Natural killer cell (primary cell): ENCODE measurements around the gene NECTIN1. TPM values are rescaled to one million over a fixed set of nuclear protein-coding genes. Genes with fewer than 3 reads are reported as not detected.

Experiments used
- ATAC-seq, 3 donors: fragments of 150-1000 bp in 2 of 3; fragments of 200-7000 bp in 1 of 3; cut with Tn5 transposase; 1 replicate in 1 of 3; 2 replicates in 2 of 3; pipeline ENCODE4 v1.10.0; 2021; ENCODE audit warnings: mild to moderate bottlenecking in 2 of 3, moderate library complexity in 2 of 3
- DNase-seq, 2 donors: peaks; one replicate each; pipeline versions ENCODE4 v3.0.0 to v3.0.0-alpha.2; 2013 to 2021; ENCODE audit warnings: mixed read lengths in 1 of 2
- H3K27ac ChIP-seq: one replicate; pipeline ENCODE4 v1.5.1; 2013; ENCODE audit warnings: mild to moderate bottlenecking, low read length
- H3K27me3 ChIP-seq: one replicate; pipeline ENCODE4 v1.6.1; 2013; ENCODE audit warnings: low read length; ENCODE audit not compliant: control insufficient read depth, insufficient read depth
- H3K36me3 ChIP-seq: one replicate; pipeline ENCODE4 v1.6.1; 2013; ENCODE audit warnings: low read length; ENCODE audit not compliant: control insufficient read depth, insufficient read depth
- H3K4me1 ChIP-seq: one replicate; pipeline ENCODE4 v1.6.1; 2013; ENCODE audit warnings: low read length; ENCODE audit not compliant: control insufficient read depth, insufficient read depth
- H3K4me3 ChIP-seq: one replicate; pipeline ENCODE4 v1.5.1; 2013; ENCODE audit warnings: low read length
- H3K9me3 ChIP-seq: one replicate; pipeline ENCODE4 v1.6.1; 2013; ENCODE audit warnings: low read length; ENCODE audit not compliant: control insufficient read depth, insufficient read depth
- H3K27ac Mint-ChIP-seq, 2 donors: one replicate each; pipeline ENCODE4 v1.8.0; 2022; ENCODE audit warnings: mild to moderate bottlenecking in 2 of 2, mixed read lengths in 2 of 2, moderate library complexity in 1 of 2
- H3K27me3 Mint-ChIP-seq, 2 donors: one replicate each; pipeline ENCODE4 v1.8.0; 2022; ENCODE audit warnings: low read depth in 2 of 2, mixed read lengths in 2 of 2
- H3K36me3 Mint-ChIP-seq: one replicate; pipeline ENCODE4 v1.8.0; 2022; ENCODE audit warnings: mixed read lengths
- H3K4me1 Mint-ChIP-seq, 2 donors: one replicate each; pipeline ENCODE4 v1.8.0; 2022; ENCODE audit warnings: mixed read lengths in 2 of 2
- H3K4me3 Mint-ChIP-seq: one replicate; pipeline ENCODE4 v1.8.0; 2022; ENCODE audit warnings: mild to moderate bottlenecking, moderate library complexity, mixed read lengths
- H3K9me3 Mint-ChIP-seq, 2 donors: one replicate each; pipeline ENCODE4 v1.8.0; 2022; ENCODE audit warnings: mixed read lengths in 2 of 2
- WGBS: methylation state at CpG from one replicate; pipeline ENCODE4 v1.1.7; 2013; ENCODE audit warnings: missing lambda C conversion rate; ENCODE audit not compliant: insufficient coverage; 5-methylcytosine and 5-hydroxymethylcytosine counted together
- intact Hi-C: fragments of 100-400 bp; cut with micrococcal nuclease; formaldehyde crosslinking; loops from one replicate; pipeline ENCODE4 v1.14.2; 2022
- total RNA-seq, 4 donors: library from RNA; stranded (reverse); fragments of 120-200 nt in 1 of 4; gene quantifications; one replicate each; pipeline versions ENCODE4 v1.2.3 to v1.2.4, GENCODE V29; 2013 to 2022
- TF ChIP-seq, protein P1 (sequence below): fragments of 200-600 bp; IDR thresholded peaks from one replicate; pipeline ENCODE4 v1.8.0; 2022; ENCODE audit warnings: antibody characterized with exemption

The NECTIN1 gene
- total RNA-seq, 3 donors from 2014 or later (not counting 1 experiment from before 2014, with no cell fraction given) = 5.8 to 18.8 (median 7.8) TPM

DNA sequence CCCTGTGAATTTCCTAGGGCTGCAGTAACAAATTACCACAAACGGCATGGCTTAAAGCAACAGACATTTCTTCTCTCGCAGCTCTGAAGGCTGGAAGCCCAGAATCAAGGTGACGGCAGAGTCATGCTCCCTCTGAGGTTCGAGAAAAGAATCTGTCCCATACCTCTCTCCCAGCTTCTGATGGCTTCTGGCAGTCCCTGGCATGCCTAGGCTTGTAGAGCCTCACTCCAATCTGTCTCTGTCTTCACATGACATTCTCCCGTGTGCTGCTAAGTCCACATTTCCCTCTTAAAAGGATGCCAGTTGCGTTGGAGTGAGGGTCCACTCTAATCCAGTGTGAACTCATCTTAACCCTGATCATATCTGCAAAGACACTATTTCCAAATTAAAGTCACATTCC, 116.2 kb downstream of the NECTIN1 start:
- Histone ChIP-seq H3K36me3 (no peaks in the 10 kb centered on the region), H3K27ac (no peak overlapping the region), H3K4me1 (no peaks in the 10 kb centered on the region), H3K9me3 (no peaks in the 10 kb centered on the region), H3K4me3 (no peak overlapping the region), H3K27me3 (no peaks in the 10 kb centered on the region)
- H3K9me3 Mint-ChIP-seq = no peaks in the 10 kb centered on the region
- H3K36me3 Mint-ChIP-seq = no peaks in the 10 kb centered on the region
- peaks cover 0 to 2% of the 10 kb centered on the region in 2 donors for H3K4me1 Mint-ChIP-seq
- TF ChIP-seq, protein P1, sequence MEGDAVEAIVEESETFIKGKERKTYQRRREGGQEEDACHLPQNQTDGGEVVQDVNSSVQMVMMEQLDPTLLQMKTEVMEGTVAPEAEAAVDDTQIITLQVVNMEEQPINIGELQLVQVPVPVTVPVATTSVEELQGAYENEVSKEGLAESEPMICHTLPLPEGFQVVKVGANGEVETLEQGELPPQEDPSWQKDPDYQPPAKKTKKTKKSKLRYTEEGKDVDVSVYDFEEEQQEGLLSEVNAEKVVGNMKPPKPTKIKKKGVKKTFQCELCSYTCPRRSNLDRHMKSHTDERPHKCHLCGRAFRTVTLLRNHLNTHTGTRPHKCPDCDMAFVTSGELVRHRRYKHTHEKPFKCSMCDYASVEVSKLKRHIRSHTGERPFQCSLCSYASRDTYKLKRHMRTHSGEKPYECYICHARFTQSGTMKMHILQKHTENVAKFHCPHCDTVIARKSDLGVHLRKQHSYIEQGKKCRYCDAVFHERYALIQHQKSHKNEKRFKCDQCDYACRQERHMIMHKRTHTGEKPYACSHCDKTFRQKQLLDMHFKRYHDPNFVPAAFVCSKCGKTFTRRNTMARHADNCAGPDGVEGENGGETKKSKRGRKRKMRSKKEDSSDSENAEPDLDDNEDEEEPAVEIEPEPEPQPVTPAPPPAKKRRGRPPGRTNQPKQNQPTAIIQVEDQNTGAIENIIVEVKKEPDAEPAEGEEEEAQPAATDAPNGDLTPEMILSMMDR = no peak
- H3K27ac Mint-ChIP-seq = no peak overlapping the region
- 87% methylated on average over 6 of the region's 6 CpGs for WGBS
- H3K4me3 Mint-ChIP-seq = no peak overlapping the region
- peaks cover 18% of the 10 kb centered on the region in 2 donors for H3K27me3 Mint-ChIP-seq
- ATAC-seq (no peak), DNase-seq (no peak)
- intact Hi-C loops = no loop called here

DNA sequence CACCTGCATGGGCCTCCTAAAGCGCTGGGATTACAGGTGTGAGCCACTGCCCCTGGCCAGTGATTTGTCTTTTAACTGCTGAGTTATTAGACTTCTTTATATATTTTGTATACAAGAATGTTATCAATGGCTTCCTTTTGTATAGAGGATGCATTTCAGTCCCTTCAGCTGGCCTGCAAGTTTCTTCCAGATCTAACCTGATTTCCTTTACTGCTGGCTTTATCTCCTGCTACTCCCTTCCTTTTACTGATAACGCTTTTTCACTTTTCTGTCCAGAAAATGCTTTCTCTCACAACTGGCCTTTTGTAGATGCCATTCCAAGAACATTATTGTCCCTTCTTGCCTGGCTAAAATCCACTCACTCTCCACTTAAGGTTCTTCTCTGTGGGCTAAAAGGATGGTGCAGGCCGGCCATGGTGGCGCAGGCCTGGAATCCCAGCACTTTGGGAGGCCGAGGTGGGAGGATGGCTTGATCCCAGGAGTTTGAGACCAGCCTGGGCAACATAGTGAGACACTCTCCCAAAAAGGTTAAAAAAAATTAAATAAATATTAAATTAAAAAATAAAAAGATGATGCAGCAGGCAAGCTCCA, 118.1 kb downstream of the NECTIN1 start:
- intact Hi-C loops = no loop called here
- H3K27ac Mint-ChIP-seq = no peak overlapping the region
- DNase-seq = no peak

DNA sequence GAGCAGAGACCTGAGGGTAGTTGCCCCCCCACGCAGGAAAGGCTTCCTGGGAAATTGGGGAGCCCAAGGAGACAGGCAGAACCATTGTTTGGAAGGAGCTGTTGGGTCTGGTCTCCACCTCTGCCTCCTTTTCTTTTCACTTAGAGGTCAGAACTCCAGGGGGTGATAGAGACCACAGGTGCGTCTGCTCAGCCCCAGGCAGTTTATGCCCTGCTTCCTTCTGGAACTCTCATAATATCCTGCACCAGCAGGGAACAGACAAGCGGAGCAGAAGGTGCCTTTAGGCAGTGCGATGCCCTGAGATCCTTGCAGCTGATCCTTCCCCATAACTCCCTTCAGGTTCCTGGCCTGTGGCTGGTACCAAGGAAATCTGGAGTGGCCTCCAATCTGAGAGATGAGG, 120.2 kb downstream of the NECTIN1 start:
- Histone ChIP-seq H3K36me3 (no peaks in the 10 kb centered on the region), H3K9me3 (no peaks in the 10 kb centered on the region), H3K4me3 (no peak overlapping the region), H3K27me3 (no peaks in the 10 kb centered on the region), H3K27ac (no peak overlapping the region), H3K4me1 (no peaks in the 10 kb centered on the region)
- TF ChIP-seq, protein P1 = no peak
- DNase-seq = no peak
- intact Hi-C loops = no loop called here
- H3K4me1 Mint-ChIP-seq = no peaks in the 10 kb centered on the region
- no peak overlapping the region for H3K4me3 Mint-ChIP-seq
- no peak for ATAC-seq
- H3K27ac Mint-ChIP-seq = no peak overlapping the region
- no peaks in the 10 kb centered on the region for H3K9me3 Mint-ChIP-seq
- no peaks in the 10 kb centered on the region for H3K36me3 Mint-ChIP-seq
- 77% methylated on average over 4 of the region's 4 CpGs for WGBS
- H3K27me3 Mint-ChIP-seq = peaks cover 13 to 28% of the 10 kb centered on the region in 2 donors

More for the DNA sequence above, 118.1 kb downstream of the NECTIN1 start:
- no peaks in the 10 kb centered on the region for H3K36me3 ChIP-seq
- no peaks in the 10 kb centered on the region for H3K9me3 ChIP-seq
- H3K4me3 ChIP-seq = no peak overlapping the region
- H3K4me1 ChIP-seq = no peaks in the 10 kb centered on the region
- 93% methylated on average over 3 of the region's 5 CpGs for WGBS
- Mint-ChIP-seq H3K9me3 (no peaks in the 10 kb centered on the region), H3K36me3 (no peaks in the 10 kb centered on the region), H3K27me3 (peaks cover 13 to 28% of the 10 kb centered on the region in 2 donors), H3K4me1 (no peaks in the 10 kb centered on the region), H3K4me3 (no peak overlapping the region)
- H3K27ac ChIP-seq = no peak overlapping the region
- no peaks in the 10 kb centered on the region for H3K27me3 ChIP-seq
- TF ChIP-seq, protein P1 = no peak
- ATAC-seq = no peak

DNA sequence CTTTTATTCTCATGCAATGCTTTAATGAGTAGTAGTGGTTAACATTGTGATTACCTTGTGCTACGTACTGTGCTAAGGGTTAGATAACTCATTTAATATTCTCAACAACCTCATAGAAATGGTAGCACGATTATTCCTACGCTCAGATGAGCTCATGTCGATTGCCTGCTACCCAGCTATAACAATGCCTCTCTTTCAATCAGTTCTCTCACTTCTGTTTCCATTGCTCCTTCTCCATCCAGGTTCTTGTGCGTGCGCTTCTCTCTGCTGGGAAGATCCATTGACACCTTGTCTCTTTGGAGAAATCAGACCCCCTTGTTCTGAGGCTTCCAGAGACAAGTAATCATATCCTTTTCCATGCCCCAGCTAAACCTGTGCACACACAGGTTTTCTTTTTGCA, 120.8 kb downstream of the NECTIN1 start:
- no peak overlapping the region for H3K4me3 ChIP-seq
- no peaks in the 10 kb centered on the region for H3K4me1 ChIP-seq
- H3K27me3 ChIP-seq = no peaks in the 10 kb centered on the region
- WGBS = 80% methylated on average over 6 of the region's 6 CpGs
- no peaks in the 10 kb centered on the region for H3K9me3 Mint-ChIP-seq
- TF ChIP-seq, protein P1 = no peak
- no peak overlapping the region for H3K27ac ChIP-seq
- DNase-seq (no peak), ATAC-seq (no peak)
- H3K4me1 Mint-ChIP-seq = no peaks in the 10 kb centered on the region
- no peaks in the 10 kb centered on the region for H3K9me3 ChIP-seq
- H3K36me3 Mint-ChIP-seq = no peaks in the 10 kb centered on the region
- H3K27me3 Mint-ChIP-seq = peaks cover 19 to 26% of the 10 kb centered on the region in 2 donors
- intact Hi-C loops = no loop called here
- no peak overlapping the region for H3K4me3 Mint-ChIP-seq
- no peak overlapping the region for H3K27ac Mint-ChIP-seq
- no peaks in the 10 kb centered on the region for H3K36me3 ChIP-seq
